GM19397 (cell line): ENCODE measurements around the gene CCNJL.

ENCODE experiments used
- ATAC-seq: cut with Tn5 transposase; IDR thresholded peaks from one replicate; pipeline ENCODE4 v1.9.1; 2021; ENCODE audit warnings: mild to moderate bottlenecking, moderate library complexity; ENCODE audit not compliant: unreplicated experiment

CCNJL gene

DNA sequence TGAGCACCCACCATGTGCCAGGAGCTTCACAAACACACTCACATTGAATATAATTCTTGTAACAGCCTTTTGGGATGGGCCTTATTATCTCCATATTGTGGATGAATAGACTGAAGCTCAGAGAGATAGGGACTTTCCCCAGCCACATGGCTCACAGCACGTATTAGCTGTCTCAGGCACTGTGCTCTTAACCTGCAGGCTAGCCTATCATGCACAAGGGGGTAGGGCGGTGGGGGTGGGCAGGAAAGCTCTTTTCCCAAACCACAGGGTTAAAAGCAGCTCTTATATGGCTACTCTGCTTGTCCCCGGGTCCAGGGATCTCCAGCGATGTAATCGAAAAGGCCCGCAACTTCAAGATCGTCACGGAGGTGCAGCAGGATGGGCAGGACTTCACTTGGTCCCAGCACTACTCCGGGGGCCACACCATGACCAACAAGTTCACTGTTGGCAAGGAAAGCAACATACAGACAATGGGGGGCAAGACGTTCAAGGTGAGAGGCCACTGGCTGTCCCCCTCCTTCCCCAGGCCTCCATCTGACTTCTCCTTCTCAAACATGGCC lies 80.5 kb downstream of the CCNJL start:
- no peak for ATAC-seq

DNA sequence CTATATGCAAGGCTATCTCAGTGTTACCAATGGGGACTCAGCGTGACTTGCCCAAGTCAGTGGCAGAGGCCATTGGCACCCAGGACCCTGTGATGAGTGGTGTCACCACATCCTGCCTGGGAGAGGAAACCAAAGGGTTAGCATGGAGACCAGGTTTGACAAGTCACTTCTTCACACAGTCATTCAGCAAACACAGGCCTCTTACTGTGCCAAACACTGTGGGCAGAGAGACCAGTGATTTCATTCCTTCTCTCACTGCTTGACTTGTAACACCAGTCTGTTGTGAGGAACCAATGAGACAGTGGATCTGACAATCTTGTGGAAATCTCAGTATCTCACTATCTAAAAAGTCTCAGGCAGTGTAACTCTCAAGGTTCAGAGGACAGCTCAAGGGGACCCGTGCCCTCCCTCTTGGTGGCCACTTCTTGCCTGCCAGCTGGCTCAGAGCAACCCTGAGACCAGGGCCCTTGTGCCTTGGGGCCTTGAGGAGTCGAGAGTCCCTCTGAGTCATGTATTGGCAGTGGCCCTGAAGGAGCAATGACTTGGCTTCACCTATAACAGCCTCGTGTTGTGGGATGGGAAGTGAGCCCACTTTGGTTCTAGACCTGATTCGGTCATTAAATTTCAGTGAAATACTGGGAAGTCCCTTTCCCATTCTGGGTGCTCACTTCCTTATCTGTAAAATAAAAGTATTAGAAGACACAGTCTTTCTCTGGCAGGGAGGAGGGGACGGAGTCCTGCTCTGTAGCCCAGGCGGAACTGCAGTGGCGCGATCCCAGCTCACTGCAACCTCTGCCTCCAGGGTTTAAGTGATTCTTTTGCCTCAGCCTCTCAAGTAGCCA lies 81.5 kb downstream of the CCNJL start:
- ATAC-seq: peak; percentile 60

DNA sequence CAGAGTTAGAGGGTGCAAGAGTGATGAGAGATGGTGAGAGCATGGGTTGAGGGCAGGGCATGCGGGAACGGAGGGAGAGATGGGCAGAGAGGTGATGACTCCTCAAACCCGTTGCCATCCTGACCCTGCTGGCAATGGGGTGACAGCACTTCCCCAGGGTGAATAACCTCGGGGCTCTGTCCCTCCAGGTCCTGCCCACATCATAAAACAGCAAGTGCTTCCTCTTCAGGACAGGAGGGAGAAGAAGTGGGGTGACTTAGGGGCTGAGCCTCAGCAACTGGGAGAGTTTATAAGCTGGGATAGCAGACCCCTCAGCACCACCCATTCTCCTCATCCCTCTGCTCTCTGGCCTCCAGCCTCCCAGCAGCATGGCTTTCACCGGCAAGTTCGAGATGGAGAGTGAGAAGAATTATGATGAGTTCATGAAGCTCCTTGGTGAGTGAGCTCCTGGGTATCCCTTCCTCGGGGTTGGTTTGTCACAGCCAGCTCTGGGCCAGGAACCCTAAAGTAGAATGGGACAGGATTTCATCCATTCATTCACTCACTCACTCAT lies 83.1 kb downstream of the CCNJL start, which contains the start of gene FABP6:
Gene FABP6 (plus strand): TSS at position 317 of the 553 bp plus-strand sequence. CDS start 52 bp downstream, at position 369.
- no peak for ATAC-seq

DNA sequence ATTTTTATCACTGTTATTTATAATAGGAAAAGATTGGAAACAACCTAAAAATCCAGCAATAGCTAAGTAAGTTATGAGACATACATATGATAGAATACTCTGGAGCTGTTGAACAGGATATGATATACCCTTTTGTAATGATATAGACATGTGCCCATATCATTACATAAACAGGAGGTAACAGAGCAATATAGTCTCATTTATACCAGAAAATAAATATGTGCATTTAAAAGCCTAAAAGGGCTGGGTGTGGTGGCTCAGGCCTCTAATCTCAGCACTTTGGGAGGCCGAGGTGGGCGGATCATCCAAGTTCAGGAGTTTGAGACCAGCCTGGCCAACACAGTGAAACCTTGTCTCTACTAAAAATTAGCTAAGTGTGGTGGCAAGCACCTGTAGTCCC lies 85.4 kb downstream of the CCNJL start:
- no peak for ATAC-seq

DNA sequence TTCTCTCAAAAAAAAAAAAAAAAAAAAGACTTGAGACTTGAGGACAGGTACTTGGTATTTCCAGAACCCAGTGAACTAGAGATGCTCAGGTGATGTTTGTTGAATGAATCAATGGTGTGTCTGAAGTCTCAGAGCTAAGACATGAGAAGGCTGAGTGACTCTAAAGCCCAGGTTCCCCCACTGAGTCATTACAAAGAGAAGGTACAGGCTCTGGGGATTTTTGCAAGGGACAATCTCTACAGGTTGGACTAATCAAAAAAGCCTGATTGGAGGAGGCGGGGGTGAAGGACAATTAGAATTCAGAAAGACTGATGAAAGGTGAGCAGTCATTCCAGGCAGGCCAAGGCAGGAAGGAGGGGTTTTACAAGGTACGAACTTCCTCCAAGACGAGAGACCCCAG lies 91.3 kb downstream of the CCNJL start:
- ATAC-seq: no peak

DNA sequence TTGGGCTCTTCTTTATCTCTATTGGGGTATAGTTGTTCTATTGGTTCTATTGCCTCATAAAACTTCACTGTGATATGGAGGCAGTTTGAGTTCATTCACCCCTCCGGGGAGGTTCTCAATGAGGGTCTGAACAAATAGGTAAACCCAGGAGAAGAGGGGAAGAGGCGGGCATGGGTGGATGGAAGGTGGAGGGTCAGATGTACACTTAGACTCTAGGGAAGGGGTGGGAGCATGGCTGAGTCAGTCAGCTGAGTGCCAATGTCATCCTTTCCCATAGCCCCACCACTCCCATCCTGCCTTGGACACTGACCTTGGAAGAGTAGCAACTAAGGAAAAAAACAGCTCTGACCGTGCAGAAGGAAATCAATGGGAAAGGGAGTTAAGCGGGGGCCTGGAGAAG lies 93.0 kb downstream of the CCNJL start:
- no peak for ATAC-seq

DNA sequence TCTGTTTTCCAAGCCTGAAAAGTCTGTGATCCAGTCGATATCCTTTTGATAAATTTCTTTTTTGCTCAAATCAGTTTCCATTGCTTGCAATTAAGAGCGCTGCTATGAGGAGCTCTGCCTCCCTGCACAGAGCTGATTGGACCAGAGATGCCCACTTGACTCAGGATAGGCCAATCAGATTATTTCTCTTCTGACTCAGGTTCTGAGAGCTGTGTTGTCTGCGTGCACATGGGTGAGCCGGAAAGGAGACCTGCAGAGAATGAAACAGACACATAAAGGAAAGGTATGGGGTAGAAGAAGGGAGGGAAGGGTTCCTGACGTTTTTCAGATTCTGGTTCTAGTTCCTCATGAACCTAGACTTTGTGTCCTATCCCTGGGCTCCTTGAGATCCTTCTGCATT lies 98.8 kb downstream of the CCNJL start:
- no peak for ATAC-seq

DNA sequence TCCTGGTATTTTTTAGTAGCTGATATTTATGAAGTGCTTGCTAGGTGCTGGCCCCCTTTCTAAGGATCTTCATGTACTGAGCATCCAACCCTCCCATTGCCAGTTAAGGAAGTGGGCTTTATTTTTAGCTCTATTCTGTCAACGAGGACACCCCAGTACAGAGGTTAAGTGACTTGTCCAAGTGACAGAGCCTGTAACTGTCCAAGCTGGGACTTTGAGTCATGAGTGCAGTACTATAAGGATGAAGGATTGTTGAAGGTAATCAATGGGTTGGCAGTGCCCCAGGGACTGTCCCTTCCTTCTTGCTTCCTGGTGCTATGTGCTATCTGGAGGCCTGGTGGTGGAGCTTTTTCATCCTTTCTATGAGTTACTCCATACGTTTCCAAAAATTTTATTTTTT lies 101.0 kb downstream of the CCNJL start:
- no peak for ATAC-seq

DNA sequence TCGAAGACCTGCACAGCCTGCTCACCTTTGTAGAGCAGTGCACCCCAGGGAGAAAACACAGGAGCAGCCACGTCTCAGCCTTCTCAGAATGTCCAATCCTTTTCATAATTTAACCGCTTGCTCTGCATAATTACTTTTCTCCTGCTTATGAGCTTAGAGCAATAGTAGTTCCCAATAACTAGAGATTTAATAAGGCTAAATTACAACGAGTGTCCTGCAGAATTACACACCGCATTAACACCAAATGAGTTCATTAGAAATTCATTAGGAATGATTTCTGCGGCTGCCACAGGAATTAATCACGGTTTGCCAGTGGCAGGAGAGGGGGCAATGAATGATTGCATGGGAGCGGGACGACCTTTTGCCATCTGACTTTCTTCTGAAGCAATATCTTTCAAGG lies 101.8 kb downstream of the CCNJL start:
- ATAC-seq: no peak

DNA sequence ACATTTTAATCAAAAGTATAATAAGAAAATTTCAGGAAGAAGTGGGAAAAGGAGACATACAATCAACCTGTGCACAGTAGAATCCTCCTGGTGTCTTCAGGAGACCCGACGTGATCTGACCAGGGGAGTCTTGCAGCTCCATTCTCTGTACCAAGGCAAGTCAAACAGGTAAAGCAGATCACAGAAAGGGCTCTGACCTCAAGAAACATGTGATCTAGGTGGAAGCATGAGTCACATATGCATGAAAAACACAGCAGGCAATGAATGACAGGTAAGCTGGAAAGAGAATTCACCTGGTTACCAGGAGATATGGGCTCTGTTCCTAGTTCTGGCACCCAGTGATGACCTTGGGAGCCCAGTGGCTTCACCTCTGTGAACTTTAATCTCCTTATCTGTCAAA lies 102.4 kb downstream of the CCNJL start:
- no peak for ATAC-seq

DNA sequence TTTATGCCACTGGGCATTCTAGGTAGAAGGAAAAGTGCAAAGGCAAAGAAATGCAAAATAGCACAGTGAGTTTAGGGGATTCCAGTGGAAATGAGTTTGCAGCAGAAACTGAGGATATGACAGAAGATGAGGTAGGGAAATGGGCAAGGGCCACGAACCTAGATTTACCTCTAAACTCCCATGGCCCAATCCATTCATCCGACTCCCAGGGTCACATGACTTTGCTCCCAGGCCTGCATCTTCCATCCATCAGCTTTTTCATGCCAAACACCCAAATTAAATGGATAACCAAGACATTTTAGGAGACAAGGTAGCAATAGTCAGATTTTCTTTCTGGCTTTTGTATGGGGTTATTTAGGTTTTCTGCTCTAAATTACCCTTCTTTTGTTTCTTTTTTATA lies 105.3 kb downstream of the CCNJL start:
- no peak for ATAC-seq
